Stomach (tissue), 4 donors: Measurements from ENCODE around the gene WNT5A.

Experiments used
- CTCF ChIP-seq, 7 experiments: fragments of 450-650 bp in 4 of 7; fragments of 200-600 bp in 3 of 7; sonication (generic) in 3 of 7; IDR thresholded peaks; one replicate each; pipeline ENCODE4 v1.5.1; 2016 to 2019; ENCODE audit warnings: antibody characterized with exemption in 7 of 7, control low read depth in 2 of 7, mild to moderate bottlenecking in 1 of 7
- EP300 ChIP-seq: sonication (generic); formaldehyde crosslinking; IDR thresholded peaks from one replicate; pipeline ENCODE4 v1.6.1; 2017; ENCODE audit warnings: antibody characterized with exemption
- POLR2A ChIP-seq, 4 donors: fragments of 450-650 bp; IDR thresholded peaks; one replicate each; pipeline ENCODE4 v1.6.1; 2016; ENCODE audit warnings: antibody characterized with exemption in 4 of 4, control low read depth in 2 of 4, mild to moderate bottlenecking in 1 of 4, moderate library complexity in 1 of 4
- POLR2AphosphoS5 ChIP-seq, 3 donors: sonication (generic); formaldehyde crosslinking; IDR thresholded peaks; one replicate each; pipeline ENCODE4 v1.6.1; 2016; ENCODE audit warnings: antibody characterized with exemption in 3 of 3

- TF ChIP-seq EP300, result no peak
- TF ChIP-seq CTCF (IDR thresholded peaks at IDR 0.05), result no peak
- no peak for TF ChIP-seq POLR2A (IDR thresholded peaks at IDR 0.05)
- TF ChIP-seq POLR2AphosphoS5 (IDR thresholded peaks at IDR 0.05), result no peak
These were observed 25.2 kb downstream of the WNT5A start for GRCh38 chr3:55461896-55462295.
